ENCODE measurements around the gene ZNF197.
"Not testable (repeated sequence)": the region's sequence is repeated elsewhere in the genome, so short reads cannot be mapped to it uniquely, and the experiment has no call there.

- TF ChIP-seq CTCF (IDR thresholded peaks at IDR 0.05; ENCODE audit: insufficient read depth, low read length); GABPA (IDR thresholded peaks at IDR 0.05; ENCODE audit: low read depth); POLR2AphosphoS5 (IDR thresholded peaks at IDR 0.05; ENCODE audit: low read depth); REST (IDR thresholded peaks at IDR 0.05; ENCODE audit: insufficient replicate concordance, low read depth); SPI1 (IDR thresholded peaks at IDR 0.05; ENCODE audit: borderline replicate concordance, low read depth): not testable (repeated sequence)
Observed at GRCh38 chr3:44578924-44579515, 45.8 kb upstream of the ZNF197 start.
